GM19455 (cell line): Measurements from ENCODE around the gene RNASET2.
"Not testable (repeated sequence)": the region's sequence is repeated elsewhere in the genome, so short reads cannot be mapped to it uniquely, and the experiment has no call there.

Experiments used
- ATAC-seq: cut with Tn5 transposase; IDR thresholded peaks from one replicate; pipeline ENCODE4 v1.9.1; 2021; ENCODE audit not compliant: unreplicated experiment

Gene RNASET2

GRCh38 chr6:166905505-166906134 lies 50.7 kb downstream of the RNASET2 start:
- no peak for ATAC-seq

- no peak for ATAC-seq
Observed at GRCh38 chr6:166905013-166905412, 51.3 kb downstream of the RNASET2 start.

GRCh38 chr6:166904101-166904746 lies 52.1 kb downstream of the RNASET2 start:
- no peak for ATAC-seq

GRCh38 chr6:166903500-166903899 lies 52.9 kb downstream of the RNASET2 start:
- no peak for ATAC-seq

GRCh38 chr6:166903027-166903426 lies 53.3 kb downstream of the RNASET2 start:
- ATAC-seq: no peak

- ATAC-seq: no peak
Observed at GRCh38 chr6:166902211-166902755, 54.1 kb downstream of the RNASET2 start.

GRCh38 chr6:166901626-166902025 lies 54.7 kb downstream of the RNASET2 start:
- no peak for ATAC-seq

GRCh38 chr6:166900956-166901607 lies 55.3 kb downstream of the RNASET2 start:
- no peak for ATAC-seq

GRCh38 chr6:166900130-166900708 lies 56.1 kb downstream of the RNASET2 start:
- no peak for ATAC-seq

- no peak for ATAC-seq
Observed at GRCh38 chr6:166898910-166899309, 57.4 kb downstream of the RNASET2 start.

- not testable (repeated sequence) for ATAC-seq
Observed at GRCh38 chr6:166894614-166895013, 61.7 kb downstream of the RNASET2 start.

- not testable (repeated sequence) for ATAC-seq
Observed at GRCh38 chr6:166892472-166892871, 63.9 kb downstream of the RNASET2 start.

- not testable (repeated sequence) for ATAC-seq
Observed at GRCh38 chr6:166886773-166887172, 69.6 kb downstream of the RNASET2 start.

GRCh38 chr6:166884958-166885357 lies 71.4 kb downstream of the RNASET2 start:
- ATAC-seq: not testable (repeated sequence)

GRCh38 chr6:166879594-166879993 lies 76.8 kb downstream of the RNASET2 start:
- ATAC-seq: no peak
